RWPE2 (cell line): ENCODE results near the gene PRSS48.
"Not testable (repeated sequence)": the region's sequence is repeated elsewhere in the genome, so short reads cannot be mapped to it uniquely, and the experiment has no call there.

Source experiments
- ATAC-seq: fragments of 200-7000 bp; cut with Tn5 transposase; 3 replicates; pipeline ENCODE4 v1.9.1; 2021; ENCODE audit warnings: low read depth
- DNase-seq: peaks from one replicate; pipeline ENCODE4 v3.0.0-alpha.2; 2020; ENCODE audit warnings: low spot score
- H3K27ac ChIP-seq: fragments of 450-650 bp; 2 replicates; pipeline ENCODE4 v1.5.1; 2017; ENCODE audit warnings: mild to moderate bottlenecking; ENCODE audit not compliant: poor library complexity, severe bottlenecking
- H3K27me3 ChIP-seq: fragments of 250-450 bp; sonication (Bioruptor Pico); 2 replicates; pipeline ENCODE4 v1.5.1; 2021; ENCODE audit warnings: mild to moderate bottlenecking, moderate library complexity; ENCODE audit not compliant: insufficient read depth, poor library complexity, severe bottlenecking
- H3K36me3 ChIP-seq: fragments of 250-450 bp; sonication (Bioruptor Pico); 2 replicates; pipeline ENCODE4 v1.5.1; 2020; ENCODE audit warnings: low read depth, mild to moderate bottlenecking, moderate library complexity
- H3K4me1 ChIP-seq: fragments of 250-450 bp; sonication (Bioruptor Pico); 2 replicates; pipeline ENCODE4 v1.5.1; 2021; ENCODE audit warnings: mild to moderate bottlenecking, moderate library complexity; ENCODE audit not compliant: insufficient read depth, poor library complexity, severe bottlenecking
- H3K4me3 ChIP-seq: fragments of 250-450 bp; sonication (Bioruptor Pico); 2 replicates; pipeline ENCODE4 v1.5.1; 2021; ENCODE audit warnings: mild to moderate bottlenecking, moderate library complexity; ENCODE audit not compliant: severe bottlenecking
- H3K9me3 ChIP-seq: fragments of 250-450 bp; sonication (Bioruptor Pico); 2 replicates; pipeline ENCODE4 v1.5.1; 2021; ENCODE audit warnings: mild to moderate bottlenecking, moderate library complexity; ENCODE audit not compliant: severe bottlenecking
- CTCF ChIP-seq: fragments of 450-650 bp; IDR thresholded peaks from one replicate; pipeline ENCODE4 v1.5.1; 2017; ENCODE audit warnings: mild to moderate bottlenecking, moderate library complexity; ENCODE audit not compliant: poor library complexity, severe bottlenecking

Gene PRSS48

GRCh38 chr4:151267822-151268535, 9.0 kb upstream of the PRSS48 start:
- ATAC-seq (no peak; the same call in 2 of the 3 replicates), DNase-seq (no peak)

GRCh38 chr4:151268905-151269304, 8.1 kb upstream of the PRSS48 start:
- not testable (repeated sequence) for DNase-seq, H3K36me3 ChIP-seq, H3K4me3 ChIP-seq, H3K27ac ChIP-seq, H3K9me3 ChIP-seq, H3K4me1 ChIP-seq, ATAC-seq, H3K27me3 ChIP-seq

More at GRCh38 chr4:151267822-151268535, 9.0 kb upstream of the PRSS48 start:
- no peaks in the 10 kb centered on the region for H3K27me3 ChIP-seq
- no peak overlapping the region for H3K4me3 ChIP-seq
- no peaks in the 10 kb centered on the region for H3K4me1 ChIP-seq
- no peak overlapping the region for H3K27ac ChIP-seq
- no peaks in the 10 kb centered on the region; the same call in 1 of the 2 replicates for H3K36me3 ChIP-seq
- TF ChIP-seq CTCF: no peak
- H3K9me3 ChIP-seq: no peaks in the 10 kb centered on the region

- Histone ChIP-seq H3K27me3 (no peaks in the 10 kb centered on the region), H3K4me3 (no peak overlapping the region)
- no peak for ATAC-seq
Measured at GRCh38 chr4:151284534-151285245, 7.7 kb downstream of the PRSS48 start.

GRCh38 chr4:151287409-151287808, 10.4 kb downstream of the PRSS48 start:
- ATAC-seq (no peak), DNase-seq (no peak)
- no peaks in the 10 kb centered on the region for H3K9me3 ChIP-seq
- H3K27ac ChIP-seq: no peak overlapping the region
- H3K27me3 ChIP-seq: no peaks in the 10 kb centered on the region
- H3K4me1 ChIP-seq: peaks cover 6% of the 10 kb centered on the region
- H3K4me3 ChIP-seq: no peak overlapping the region
- H3K36me3 ChIP-seq: no peaks in the 10 kb centered on the region
- TF ChIP-seq CTCF: no peak

More at GRCh38 chr4:151284534-151285245, 7.7 kb downstream of the PRSS48 start:
- TF ChIP-seq CTCF: no peak
- H3K36me3 ChIP-seq: no peaks in the 10 kb centered on the region
- no peaks in the 10 kb centered on the region for H3K4me1 ChIP-seq
- H3K27ac ChIP-seq: no peak overlapping the region
- no peaks in the 10 kb centered on the region for H3K9me3 ChIP-seq
- DNase-seq: no peak

- DNase-seq (no peak), ATAC-seq (peak; percentile 65)
- H3K27me3 ChIP-seq: no peaks in the 10 kb centered on the region
Measured at GRCh38 chr4:151291485-151291884, 14.5 kb downstream of the PRSS48 start.

More at GRCh38 chr4:151291485-151291884, 14.5 kb downstream of the PRSS48 start:
- no peak overlapping the region for H3K4me3 ChIP-seq
- peak overlapping the region; percentile 71 for H3K27ac ChIP-seq
- no peak for TF ChIP-seq CTCF
- H3K36me3 ChIP-seq: no peaks in the 10 kb centered on the region
- H3K4me1 ChIP-seq: peaks cover 6% of the 10 kb centered on the region
- H3K9me3 ChIP-seq: no peaks in the 10 kb centered on the region
